Activated CD4-positive, alpha-beta memory T cell treated with anti-CD3 and anti-CD28 coated beads, Interleukin-2, amount 10 ng/mL, durations not matched to agents 7 days and 5 days (primary cell): ENCODE data around the gene KLHL18. TPM values are rescaled to one million over a fixed set of nuclear protein-coding genes. Genes with fewer than 3 reads are reported as not detected.
"Not testable (repeated sequence)": the region's sequence is repeated elsewhere in the genome, so short reads cannot be mapped to it uniquely, and the experiment has no call there.

ENCODE experiments used
- CTCF ChIA-PET: fragments of 350-600 bp; sonication (Branson Sonifier 250); formaldehyde crosslinking; loops from one replicate; lab custom pipeline; 2021; ENCODE audit warnings: antibody characterized with exemption, inconsistent platforms; lab: Charles Lee
- POLR2A ChIA-PET: fragments of 350-600 bp; sonication (Branson Sonifier 250); formaldehyde crosslinking; loops from one replicate; lab custom pipeline; 2021; ENCODE audit warnings: antibody characterized with exemption; lab: Charles Lee
- DNase-seq: peaks from one replicate; pipeline ENCODE4 v3.0.0-alpha.2; 2020
- H3K27ac Mint-ChIP-seq: one replicate; pipeline ENCODE4 v1.8.0; 2021; ENCODE audit warnings: mild to moderate bottlenecking, mixed read lengths
- H3K27me3 Mint-ChIP-seq: one replicate; pipeline ENCODE4 v1.8.0; 2021; ENCODE audit warnings: mixed read lengths
- H3K36me3 Mint-ChIP-seq: one replicate; pipeline ENCODE4 v1.8.0; 2021; ENCODE audit warnings: low read depth, mixed read lengths
- H3K4me1 Mint-ChIP-seq: one replicate; pipeline ENCODE4 v1.8.0; 2021; ENCODE audit warnings: mixed read lengths
- H3K4me3 Mint-ChIP-seq: one replicate; pipeline ENCODE4 v1.8.0; 2021; ENCODE audit warnings: mild to moderate bottlenecking, mixed read lengths
- H3K9me3 Mint-ChIP-seq: one replicate; pipeline ENCODE4 v1.8.0; 2021; ENCODE audit warnings: mixed read lengths
- total RNA-seq, 2 experiments: library from RNA; stranded (reverse); gene quantifications; one replicate each; pipeline ENCODE4 v1.2.3, GENCODE V29; 2021

KLHL18 gene
- total RNA-seq, 2 experiments from 2014 or later: 19.4 to 21.2 TPM

DNA sequence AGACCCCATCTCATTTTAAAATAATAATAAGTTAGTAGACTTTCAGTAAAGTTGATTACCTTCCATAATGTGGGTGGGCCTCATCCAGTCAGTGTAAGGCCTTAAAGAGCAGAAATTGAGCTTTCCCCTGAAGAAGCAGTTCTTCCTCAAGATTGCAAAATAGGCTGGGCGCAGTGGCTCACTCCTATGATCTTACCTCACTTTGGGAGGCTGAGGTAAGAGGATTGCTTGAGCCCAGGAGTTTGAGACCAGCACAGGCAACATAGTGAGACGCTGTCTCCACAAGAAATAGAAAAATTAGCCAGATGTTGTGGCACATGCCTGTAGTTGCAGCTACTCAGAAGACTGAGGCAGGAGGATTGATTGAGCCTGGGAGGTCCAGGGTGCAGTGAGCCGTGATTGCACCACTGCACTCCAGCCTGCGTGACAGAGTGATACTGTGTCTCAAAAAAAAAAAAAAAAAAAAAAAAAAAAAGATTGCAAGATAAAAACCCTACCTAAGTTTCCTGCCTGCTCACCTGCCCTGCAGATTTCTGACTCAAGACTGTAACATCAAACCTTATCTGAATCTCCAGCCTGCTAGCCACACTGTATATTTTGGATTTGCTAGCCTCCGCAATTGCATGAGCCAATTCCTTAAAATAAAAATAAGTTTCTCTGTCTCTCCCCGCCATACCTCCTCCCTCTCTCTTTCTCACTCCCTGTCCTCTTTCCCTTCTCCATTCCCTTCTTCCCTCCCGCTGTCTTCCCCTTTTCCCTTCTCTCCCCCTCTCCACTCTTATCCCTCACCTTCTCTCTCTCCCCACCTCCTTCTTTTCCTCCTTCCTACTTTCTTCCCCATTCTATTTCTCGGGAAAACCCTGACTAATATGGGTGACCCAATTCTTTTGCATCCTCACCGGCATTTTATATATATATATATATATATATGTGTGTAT is 16.9 kb downstream of the KLHL18 start:
- CTCF ChIA-PET: interaction anchor here (1.0 kb wide), 1 partner anchor 24 kb away, joined by 3 read pairs; no protein-coding TSS in a partner anchor
- POLR2A ChIA-PET: no interaction called here
- Mint-ChIP-seq H3K27me3 (no peaks in the 10 kb centered on the region), H3K36me3 (peaks cover 17% of the 10 kb centered on the region), H3K9me3 (no peaks in the 10 kb centered on the region), H3K4me3 (no peak overlapping the region), H3K27ac (no peak overlapping the region), H3K4me1 (peaks cover 22% of the 10 kb centered on the region)
- no peak for DNase-seq

GRCh38 chr3:47301456-47301855 is 18.7 kb downstream of the KLHL18 start:
- CTCF ChIA-PET: interaction anchor here (0.6 kb wide), 1 partner anchor 629 kb away, joined by 6 read pairs; no protein-coding TSS in a partner anchor
- H3K4me3 Mint-ChIP-seq: no peak overlapping the region
- peaks cover 21% of the 10 kb centered on the region for H3K36me3 Mint-ChIP-seq
- no peak overlapping the region for H3K27ac Mint-ChIP-seq
- no peak for DNase-seq
- H3K4me1 Mint-ChIP-seq: peaks cover 15% of the 10 kb centered on the region
- no peaks in the 10 kb centered on the region for H3K27me3 Mint-ChIP-seq
- POLR2A ChIA-PET: no interaction called here
- no peaks in the 10 kb centered on the region for H3K9me3 Mint-ChIP-seq

DNA sequence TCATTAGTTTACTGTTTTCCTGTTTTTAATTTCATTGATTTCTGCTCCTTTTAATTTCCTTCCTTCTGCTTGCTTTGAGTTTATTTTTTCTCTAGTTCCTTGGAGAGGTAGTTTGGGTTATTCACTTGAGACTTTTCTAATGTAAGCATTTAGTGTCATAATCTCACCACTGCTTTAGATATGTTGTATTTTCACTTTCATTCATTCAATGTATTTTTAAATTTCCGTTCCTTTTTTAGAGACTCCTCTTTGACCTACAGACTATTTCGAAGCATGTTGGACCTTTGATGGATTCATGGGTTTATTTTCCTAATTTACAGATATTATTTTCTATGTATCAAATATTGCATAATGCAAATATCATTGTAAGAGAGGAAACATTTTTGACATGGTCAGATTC is 23.3 kb downstream of the KLHL18 start:
- H3K27me3 Mint-ChIP-seq: no peaks in the 10 kb centered on the region
- no peak overlapping the region for H3K4me3 Mint-ChIP-seq
- no peak for DNase-seq
- peaks cover 34% of the 10 kb centered on the region for H3K36me3 Mint-ChIP-seq
- ChIA-PET CTCF (interaction anchor here (0.6 to 1.1 kb wide), 2 partner anchors 18 to 118 kb away, joined by 4 to 5 read pairs; no protein-coding TSS in a partner anchor), POLR2A (no interaction called here)
- H3K27ac Mint-ChIP-seq: no peak overlapping the region
- H3K9me3 Mint-ChIP-seq: no peaks in the 10 kb centered on the region
- H3K4me1 Mint-ChIP-seq: no peaks in the 10 kb centered on the region

DNA sequence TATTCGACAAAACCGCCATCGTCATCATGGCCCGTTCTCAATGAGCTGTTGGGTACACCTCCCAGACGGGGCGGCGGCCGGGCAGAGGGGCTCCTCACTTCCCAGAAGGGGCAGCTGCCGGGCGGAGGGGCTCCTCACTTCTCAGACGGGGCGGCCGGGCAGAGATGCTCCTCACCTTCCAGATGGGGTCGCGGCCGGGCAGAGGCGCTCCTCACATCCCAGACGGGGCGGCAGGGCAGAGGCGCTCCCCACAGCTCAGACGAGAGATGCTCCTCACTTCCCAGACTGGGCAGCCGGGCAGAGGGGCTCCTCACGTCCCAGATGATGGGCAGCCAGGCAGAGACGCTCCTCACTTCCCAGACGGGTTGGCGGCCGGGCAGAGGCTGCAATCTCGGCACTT is 26.5 kb downstream of the KLHL18 start:
- H3K36me3 Mint-ChIP-seq: peaks cover 22% of the 10 kb centered on the region
- POLR2A ChIA-PET, H3K27ac Mint-ChIP-seq, H3K9me3 Mint-ChIP-seq, DNase-seq, CTCF ChIA-PET, H3K4me3 Mint-ChIP-seq, H3K27me3 Mint-ChIP-seq, H3K4me1 Mint-ChIP-seq: not testable (repeated sequence)

GRCh38 chr3:47310391-47310790 is 27.6 kb downstream of the KLHL18 start:
- Mint-ChIP-seq H3K4me3 (no peak overlapping the region), H3K4me1 (peaks cover 4% of the 10 kb centered on the region), H3K9me3 (no peaks in the 10 kb centered on the region), H3K27ac (no peak overlapping the region), H3K27me3 (no peaks in the 10 kb centered on the region), H3K36me3 (peaks cover 15% of the 10 kb centered on the region)
- ChIA-PET CTCF (no interaction called here), POLR2A (interaction anchor here (0.6 kb wide), 1 partner anchor 35 kb away, joined by 3 read pairs; no protein-coding TSS in a partner anchor)
- DNase-seq: no peak

DNA sequence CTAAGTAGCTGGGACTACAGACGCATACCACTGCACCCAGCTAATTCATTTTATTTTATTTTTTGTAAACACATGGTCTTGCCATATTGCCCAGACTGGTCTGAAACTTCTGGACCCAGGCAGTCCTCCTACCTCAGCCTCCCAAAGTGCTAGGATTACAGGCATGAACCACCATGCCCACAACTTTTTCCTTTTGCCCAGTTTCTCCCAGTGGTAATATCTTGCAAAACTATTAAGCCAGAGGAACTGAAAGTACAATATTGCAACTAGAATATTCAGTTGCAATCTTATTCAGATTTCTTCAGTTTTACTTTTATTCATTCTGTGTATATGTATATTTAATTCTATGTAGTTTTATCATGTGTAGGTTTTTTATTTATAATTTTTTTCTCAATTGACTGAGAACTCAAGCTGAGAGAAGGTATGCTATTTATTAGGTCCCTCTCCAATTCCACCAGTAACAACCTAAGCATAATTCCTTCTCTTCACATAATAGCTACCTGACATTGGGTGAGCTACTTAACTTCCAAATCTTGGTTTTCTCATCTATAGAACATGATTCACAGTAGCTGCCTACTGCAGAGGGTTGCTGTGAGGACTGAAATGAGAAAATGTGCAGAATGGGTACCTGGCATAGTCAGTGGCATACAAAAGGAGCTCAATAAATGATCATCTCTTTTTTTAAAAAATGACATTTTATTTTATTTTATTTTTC is 30.8 kb downstream of the KLHL18 start:
- Mint-ChIP-seq H3K27me3 (no peaks in the 10 kb centered on the region), H3K4me1 (peaks cover 4% of the 10 kb centered on the region), H3K9me3 (no peaks in the 10 kb centered on the region), H3K36me3 (peaks cover 10% of the 10 kb centered on the region), H3K27ac (no peak overlapping the region), H3K4me3 (no peak overlapping the region)
- no peak for DNase-seq
- ChIA-PET CTCF (interaction anchor here (1.0 to 2.6 kb wide), 2 partner anchors 10 to 19 kb away, joined by 4 to 16 read pairs; no protein-coding TSS in a partner anchor), POLR2A (no interaction called here)

- Mint-ChIP-seq H3K4me3 (no peak overlapping the region), H3K36me3 (peaks cover 6% of the 10 kb centered on the region), H3K4me1 (peaks cover 4% of the 10 kb centered on the region), H3K27ac (no peak overlapping the region), H3K9me3 (no peaks in the 10 kb centered on the region), H3K27me3 (no peaks in the 10 kb centered on the region)
- POLR2A ChIA-PET: no interaction called here
- CTCF ChIA-PET: interaction anchor here (1.0 to 2.6 kb wide), 2 partner anchors 10 to 19 kb away, joined by 4 to 16 read pairs; no protein-coding TSS in a partner anchor
- DNase-seq: no peak
Measured at GRCh38 chr3:47314056-47314764, 31.5 kb downstream of the KLHL18 start.

DNA sequence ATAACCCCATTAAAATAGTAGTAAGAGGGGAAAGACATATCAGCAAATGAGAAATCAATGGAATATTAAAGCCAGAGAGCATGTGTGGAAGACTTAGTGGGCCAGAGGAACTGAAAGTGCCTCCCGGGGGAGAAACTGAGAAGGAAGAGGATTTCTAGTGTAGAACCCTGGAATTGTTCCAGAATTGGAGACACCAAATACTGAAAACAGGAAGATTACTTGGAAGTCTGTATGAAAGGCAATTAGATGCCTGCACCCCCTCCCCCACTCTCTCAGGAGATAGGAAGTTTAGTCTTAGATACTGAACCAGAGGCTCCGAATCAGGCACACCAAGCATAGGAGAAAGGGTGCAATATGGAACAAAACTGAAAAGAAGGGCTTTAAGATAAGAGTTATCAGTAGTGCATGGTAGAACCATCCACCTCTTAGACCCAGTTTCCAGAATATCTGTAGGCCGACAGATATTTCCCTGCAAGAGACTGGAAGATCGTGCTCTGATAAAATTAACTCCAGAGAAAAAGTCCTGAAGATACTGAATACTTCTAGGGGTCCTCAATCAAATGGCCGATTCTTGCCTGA is 32.4 kb downstream of the KLHL18 start:
- CTCF ChIA-PET: interaction anchor here (2.6 kb wide), 1 partner anchor 9 kb away, joined by 16 read pairs; no protein-coding TSS in a partner anchor
- no peak for DNase-seq
- H3K4me1 Mint-ChIP-seq: peaks cover 4% of the 10 kb centered on the region
- H3K36me3 Mint-ChIP-seq: peaks cover 3% of the 10 kb centered on the region
- H3K4me3 Mint-ChIP-seq: no peak overlapping the region
- H3K27ac Mint-ChIP-seq: no peak overlapping the region
- no peaks in the 10 kb centered on the region for H3K27me3 Mint-ChIP-seq
- POLR2A ChIA-PET: no interaction called here
- H3K9me3 Mint-ChIP-seq: no peaks in the 10 kb centered on the region

DNA sequence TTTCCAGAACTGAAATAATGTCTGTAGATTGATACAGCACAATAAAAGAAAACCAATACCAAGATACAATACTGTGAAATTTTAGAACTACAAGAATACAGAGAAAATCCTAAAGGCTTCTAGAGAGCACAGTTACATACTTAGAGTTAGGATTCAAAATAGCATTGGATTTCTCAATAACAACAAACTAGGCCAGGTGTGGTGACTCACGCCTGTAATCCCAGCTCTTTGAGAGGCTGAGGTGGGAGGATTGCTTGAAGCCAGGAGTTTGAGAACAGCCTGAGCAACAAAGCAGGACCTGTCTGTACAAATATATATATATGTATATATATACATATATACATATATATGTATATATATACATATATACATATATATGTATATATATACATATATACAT is 33.4 kb downstream of the KLHL18 start:
- POLR2A ChIA-PET, H3K27me3 Mint-ChIP-seq, DNase-seq, H3K4me3 Mint-ChIP-seq, H3K36me3 Mint-ChIP-seq, H3K9me3 Mint-ChIP-seq, H3K27ac Mint-ChIP-seq, H3K4me1 Mint-ChIP-seq: not testable (repeated sequence)
- CTCF ChIA-PET: interaction anchor here (2.6 kb wide), 1 partner anchor 8 kb away, joined by 16 read pairs; no protein-coding TSS in a partner anchor

GRCh38 chr3:47318916-47319315 is 36.2 kb downstream of the KLHL18 start:
- no peak for DNase-seq
- Mint-ChIP-seq H3K27me3 (no peaks in the 10 kb centered on the region), H3K4me1 (peaks cover 7% of the 10 kb centered on the region), H3K4me3 (no peak overlapping the region), H3K9me3 (no peaks in the 10 kb centered on the region), H3K27ac (no peak overlapping the region), H3K36me3 (peaks cover 15% of the 10 kb centered on the region)
- ChIA-PET CTCF (no interaction called here), POLR2A (no interaction called here)

DNA sequence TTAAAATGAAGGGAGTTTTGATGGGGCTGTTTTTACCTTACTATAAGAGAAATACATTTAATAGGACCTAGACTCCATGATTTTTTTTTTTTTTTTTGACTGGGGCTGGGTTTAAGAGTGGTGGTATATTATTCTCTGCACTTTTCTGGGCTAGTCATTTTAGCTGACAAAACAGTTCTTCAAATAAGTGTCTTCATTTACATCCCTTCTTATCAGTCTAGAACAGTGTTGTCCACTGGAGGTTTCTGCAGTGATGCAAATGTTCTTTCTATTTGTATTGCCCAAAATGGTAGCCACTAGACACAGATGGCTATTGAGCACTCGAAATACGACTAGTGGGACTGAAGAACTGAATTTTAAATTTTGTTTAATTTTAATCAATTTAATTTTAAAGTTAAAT is 37.2 kb downstream of the KLHL18 start:
- CTCF ChIA-PET: no interaction called here

More for the DNA sequence above, 37.2 kb downstream of the KLHL18 start:
- Mint-ChIP-seq H3K9me3 (no peaks in the 10 kb centered on the region), H3K27ac (no peak overlapping the region), H3K4me3 (no peak overlapping the region), H3K27me3 (no peaks in the 10 kb centered on the region), H3K4me1 (peaks cover 8% of the 10 kb centered on the region), H3K36me3 (peaks cover 16% of the 10 kb centered on the region)
- no peak for DNase-seq
- POLR2A ChIA-PET: interaction anchor here (0.6 kb wide), 1 partner anchor 276 kb away, joined by 6 read pairs; no protein-coding TSS in a partner anchor
